H1 (cell line): Measurements from ENCODE around the gene USP3. TPM values are rescaled to one million over a fixed set of nuclear protein-coding genes. Genes with fewer than 3 reads are reported as not detected.

Experiments
- CTCF ChIA-PET: fragments of 300-600 bp; sonication (Branson Sonifier 250); formaldehyde crosslinking; loops from one replicate; lab custom pipeline; 2021; ENCODE audit not compliant: partially characterized antibody; lab: Charles Lee
- POLR2A ChIA-PET: fragments of 300-600 bp; sonication (Branson Sonifier 250); formaldehyde crosslinking; loops from one replicate; lab custom pipeline; 2021; ENCODE audit warnings: inconsistent platforms; ENCODE audit not compliant: partially characterized antibody; lab: Charles Lee
- DNase-seq, 2 experiments: peaks; one replicate each; pipeline versions ENCODE4 v3.0.0 to v3.0.0-alpha.2; 2010 to 2022; ENCODE audit warnings: low spot score in 2 of 2, low read depth in 1 of 2, mixed read lengths in 1 of 2
- FAIRE-seq: peaks from 2 replicates; lab custom pipeline; 2011; peaks lifted over from hg19 to GRCh38; lab: Jason Lieb, UNC
- H2AFZ ChIP-seq: 2 replicates; pipeline ENCODE4 v1.8.1; 2012; ENCODE audit warnings: low read length, inconsistent platforms
- H2AK5ac ChIP-seq: 2 replicates; pipeline ENCODE4 v1.6.1; 2013; ENCODE audit warnings: low read depth, low read length
- H2BK120ac ChIP-seq: replicated peaks from 2 replicates; pipeline ENCODE3; 2013; ENCODE audit warnings: low read depth, low read length, inconsistent platforms
- H2BK12ac ChIP-seq: 2 replicates; pipeline ENCODE4 v1.6.1; 2013; ENCODE audit warnings: low read depth, low read length
- H2BK15ac ChIP-seq: 2 replicates; pipeline ENCODE4 v1.6.1; 2013; ENCODE audit warnings: low read length
- H2BK20ac ChIP-seq: 2 replicates; pipeline ENCODE4 v1.6.1; 2013; ENCODE audit warnings: low read length
- H2BK5ac ChIP-seq: 2 replicates; pipeline ENCODE4 v1.6.1; 2013; ENCODE audit warnings: low read depth, low read length
- H3K14ac ChIP-seq: 2 replicates; pipeline ENCODE4 v1.6.1; 2013; ENCODE audit warnings: inconsistent platforms; ENCODE audit not compliant: insufficient read length
- H3K18ac ChIP-seq: 2 replicates; pipeline ENCODE4 v1.6.1; 2013; ENCODE audit warnings: low read length; ENCODE audit errors: extremely low read depth
- H3K23ac ChIP-seq: 2 replicates; pipeline ENCODE4 v1.6.1; 2013; ENCODE audit warnings: inconsistent platforms; ENCODE audit not compliant: insufficient read length
- H3K23me2 ChIP-seq: 2 replicates; pipeline ENCODE4 v1.6.1; 2013; ENCODE audit warnings: low read depth, low read length
- H3K27ac ChIP-seq: 2 replicates; pipeline ENCODE4 v1.6.1; 2011; ENCODE audit warnings: low read depth, low read length, inconsistent platforms
- H3K27me3 ChIP-seq, 4 experiments: replicated peaks in 1 of 4; 1 replicate in 1 of 4; 2 replicates in 3 of 4; pipeline versions ENCODE4 v1.6.1 to v1.8.1; 2011 to 2013; ENCODE audit warnings: low read length in 3 of 4, mild to moderate bottlenecking in 3 of 4, inconsistent platforms in 2 of 4, mixed read lengths in 2 of 4, moderate library complexity in 1 of 4; ENCODE audit not compliant: control insufficient read depth in 3 of 4, insufficient read depth in 3 of 4; ENCODE audit errors: extremely low read depth in 1 of 4
- H3K36me3 ChIP-seq, 4 experiments: 2 replicates each; pipeline versions ENCODE4 v1.6.1 to v1.8.1; 2011 to 2013; ENCODE audit warnings: mild to moderate bottlenecking in 4 of 4, low read length in 3 of 4, moderate library complexity in 2 of 4, control low read depth in 1 of 4, inconsistent platforms in 1 of 4; ENCODE audit not compliant: insufficient read depth in 4 of 4, control insufficient read depth in 2 of 4
- H3K4ac ChIP-seq: replicated peaks from 2 replicates; pipeline ENCODE3; 2013; ENCODE audit warnings: low read length, low read depth, mixed read lengths, inconsistent platforms; ENCODE audit not compliant: insufficient read length
- H3K4me1 ChIP-seq, 4 experiments: replicated peaks in 1 of 4; 1 replicate in 1 of 4; 2 replicates in 3 of 4; pipeline versions ENCODE4 v1.6.1 to v1.8.1; 2011 to 2013; ENCODE audit warnings: low read length in 3 of 4, inconsistent platforms in 2 of 4, mixed read lengths in 1 of 4; ENCODE audit not compliant: insufficient read depth in 4 of 4, control insufficient read depth in 3 of 4
- H3K4me2 ChIP-seq, 2 experiments: 2 replicates each; pipeline versions ENCODE4 v1.6.1 to v1.8.1; 2011 to 2013; ENCODE audit warnings: low read depth in 2 of 2, low read length in 2 of 2, control low read depth in 1 of 2, inconsistent platforms in 1 of 2, mild to moderate bottlenecking in 1 of 2; ENCODE audit not compliant: insufficient read depth in 1 of 2
- H3K4me3 ChIP-seq, 4 experiments: fragments of 200-600, 300-600 bp in 1 of 4; sonication (generic), shearing (Covaris generic), sonication (Bioruptor Twin) in 1 of 4; 2 replicates each; pipeline versions ENCODE4 v1.5.1 to v1.8.1; 2011 to 2016; ENCODE audit warnings: low read length in 4 of 4, low read depth in 3 of 4, control low read depth in 2 of 4, inconsistent platforms in 2 of 4, mild to moderate bottlenecking in 2 of 4, mixed read lengths in 1 of 4, moderate library complexity in 1 of 4; ENCODE audit not compliant: insufficient read depth in 2 of 4; ENCODE audit errors: extremely low read depth in 1 of 4
- H3K56ac ChIP-seq: replicated peaks from 2 replicates; pipeline ENCODE3; 2013; ENCODE audit warnings: low read depth, mild to moderate bottlenecking, mixed read lengths, low read length, inconsistent platforms; ENCODE audit not compliant: insufficient read length
- H3K79me1 ChIP-seq: 2 replicates; pipeline ENCODE4 v1.6.1; 2013; ENCODE audit warnings: low read depth, low read length, control low read depth
- H3K79me2 ChIP-seq, 2 experiments: 2 replicates each; pipeline versions ENCODE4 v1.6.1 to v1.8.1; 2012 to 2013; ENCODE audit warnings: low read length in 2 of 2, mild to moderate bottlenecking in 2 of 2, inconsistent platforms in 1 of 2; ENCODE audit not compliant: insufficient read depth in 2 of 2, control insufficient read depth in 1 of 2
- H3K9ac ChIP-seq, 4 experiments: replicated peaks in 1 of 4; 1 replicate in 1 of 4; 2 replicates in 3 of 4; pipeline versions ENCODE4 v1.6.1 to v1.8.1; 2011 to 2013; ENCODE audit warnings: low read depth in 3 of 4, low read length in 3 of 4, control low read depth in 2 of 4, mild to moderate bottlenecking in 2 of 4, moderate library complexity in 2 of 4, inconsistent platforms in 1 of 4; ENCODE audit errors: extremely low read depth in 1 of 4
- H3K9me3 ChIP-seq, 2 experiments: 2 replicates each; pipeline versions ENCODE4 v1.6.1 to v1.8.1; 2012 to 2013; ENCODE audit warnings: mild to moderate bottlenecking in 2 of 2, moderate library complexity in 2 of 2, control low read depth in 1 of 2, inconsistent platforms in 1 of 2, low read depth in 1 of 2, low read length in 1 of 2, mixed read lengths in 1 of 2; ENCODE audit not compliant: insufficient read depth in 2 of 2
- H4K20me1 ChIP-seq, 2 experiments: replicated peaks in 1 of 2; 2 replicates each; pipeline versions ENCODE3 to v1.8.1; 2011 to 2013; ENCODE audit warnings: inconsistent platforms in 2 of 2, low read length in 2 of 2, mild to moderate bottlenecking in 1 of 2; ENCODE audit not compliant: insufficient read depth in 2 of 2, control insufficient read depth in 1 of 2
- H4K5ac ChIP-seq: 2 replicates; pipeline ENCODE4 v1.6.1; 2013; ENCODE audit warnings: low read length, low read depth, mixed read lengths, inconsistent platforms; ENCODE audit not compliant: insufficient read length
- H4K8ac ChIP-seq: 2 replicates; pipeline ENCODE4 v1.8.0; 2013; ENCODE audit warnings: mild to moderate bottlenecking, moderate library complexity, low read length, inconsistent platforms; ENCODE audit not compliant: insufficient read depth; ENCODE audit errors: extremely low read depth
- H4K91ac ChIP-seq: replicated peaks from 2 replicates; pipeline ENCODE3; 2013; ENCODE audit warnings: low read length, mixed read lengths, inconsistent platforms; ENCODE audit not compliant: insufficient read length
- E2F6 ChIP-seq: IDR thresholded peaks from 2 replicates; pipeline ENCODE4 v1.6.1; 2012; ENCODE audit warnings: inconsistent platforms
- EZH2 ChIP-seq: fragments of 200-600 bp; sonication (generic); IDR thresholded peaks from 2 replicates; pipeline ENCODE4 v1.7.1; 2012; ENCODE audit warnings: low read depth, mild to moderate bottlenecking, moderate library complexity, low read length, inconsistent platforms; ENCODE audit not compliant: severe bottlenecking
- GTF2F1 ChIP-seq: IDR thresholded peaks from 2 replicates; pipeline ENCODE4 v1.6.1; 2012; ENCODE audit warnings: low read depth, low read length, improper control_type of control experiment, borderline replicate concordance
- HDAC6 ChIP-seq: IDR thresholded peaks from one replicate; pipeline ENCODE4 v1.7.1; 2012; ENCODE audit warnings: low read depth, mild to moderate bottlenecking, inconsistent platforms, low read length, moderate library complexity
- RAD21 ChIP-seq, 2 experiments: IDR thresholded peaks in 1 of 2; conservative IDR thresholded peaks in 1 of 2; 2 replicates each; pipeline ENCODE4 v1.6.1; 2011; ENCODE audit warnings: low read depth in 2 of 2, low read length in 2 of 2, improper control_type of control experiment in 1 of 2, inconsistent platforms in 1 of 2, mild to moderate bottlenecking in 1 of 2, moderate library complexity in 1 of 2
- RBBP5 ChIP-seq: IDR thresholded peaks from 2 replicates; pipeline ENCODE4 v1.7.1; 2012; ENCODE audit warnings: low read depth, mild to moderate bottlenecking, inconsistent platforms, low read length, moderate library complexity, borderline replicate concordance
- TAF7 ChIP-seq: optimal IDR thresholded peaks from 2 replicates; pipeline ENCODE3; 2011; ENCODE audit warnings: low read depth, mild to moderate bottlenecking, inconsistent platforms, low read length, moderate library complexity, borderline replicate concordance
- WGBS, 2 experiments: shearing (Covaris generic) in 1 of 2; methylation state at CpG; one replicate each; pipeline versions ENCODE4 v1.1.6 to v1.1.7; 2013 to 2015; ENCODE audit warnings: low lambda C conversion rate in 2 of 2, mixed read lengths in 2 of 2, inconsistent platforms in 1 of 2, low coverage in 1 of 2, missing lambda C conversion rate in 1 of 2; ENCODE audit not compliant: insufficient replicate concordance in 2 of 2, insufficient coverage in 1 of 2, insufficient read length in 1 of 2; ENCODE audit errors: extremely low coverage in 1 of 2, missing lambda C conversion rate in 1 of 2; 5-methylcytosine and 5-hydroxymethylcytosine counted together
- polyA plus RNA-seq, 7 experiments: library from polyadenylated mRNA; depleted of rRNA in 3 of 7; stranded (reverse) in 5 of 7; unstranded in 2 of 7; fragments of >200 nt in 5 of 7; fragments of 200-250 nt in 2 of 7; gene quantifications; 1 replicate in 5 of 7; 2 replicates in 1 of 7; 4 replicates in 1 of 7; pipeline versions ENCODE4 v1.2.1 to v1.2.3, GENCODE V29; 2011 to 2013; ENCODE audit warnings: missing spikeins in 2 of 7, mixed read lengths in 2 of 7
- total RNA-seq: library from RNA; stranded (reverse); fragmentation: NEBNext Ultra II Directional; extraction: Animal tissue kit (Norgen Biotek cat#: 25700); gene quantifications from 2 replicates; pipeline ENCODE4 v1.2.1, GENCODE V29; 2021

USP3 gene
- total and polyA plus RNA-seq, 2 of the 8 experiments (the other 6 are each of a cell fraction or from before 2014, with no cell fraction given): 15.5 to 16.2 TPM

- Histone ChIP-seq H2AFZ (no peak overlapping the region), H3K18ac (no peak overlapping the region), H3K9ac (no peak overlapping the region), H3K14ac (no peak overlapping the region), H3K27me3 (peaks cover 0 to 30% (median 19%) of the 10 kb centered on the region in 4 experiments; a peak in 6 of 7 replicates), H3K4ac (no peak overlapping the region), H2BK5ac (no peak overlapping the region), H4K20me1 (peaks cover 0 to 5% of the 10 kb centered on the region in 2 experiments), H2BK15ac (no peak overlapping the region), H3K9me3 (no peaks in the 10 kb centered on the region), H4K5ac (no peak overlapping the region), H2BK20ac (no peak overlapping the region), H2BK120ac (no peak overlapping the region), H3K4me1 (peaks cover 0 to 14% (median 7%) of the 10 kb centered on the region in 4 experiments; a peak in 5 of 7 replicates), H2AK5ac (no peak overlapping the region), H2BK12ac (no peak overlapping the region), H3K4me2 (no peak overlapping the region), H3K23me2 (peaks cover 13% of the 10 kb centered on the region), H3K36me3 (peaks cover 0 to 6% (median 3%) of the 10 kb centered on the region in 4 experiments; a peak in 5 of 8 replicates), H3K79me1 (no peaks in the 10 kb centered on the region), H3K27ac (no peak overlapping the region), H3K79me2 (no peaks in the 10 kb centered on the region), H4K8ac (no peak overlapping the region), H4K91ac (no peak overlapping the region), H3K23ac (no peak overlapping the region), H3K4me3 (no peak overlapping the region), H3K56ac (no peak overlapping the region)
- WGBS, 2 experiments: 91% methylated on average over 4 of the region's 4 CpGs; no CpG with 5 or more reads in 1 of the 2 experiments
- FAIRE-seq: no peak
- POLR2A ChIA-PET: no interaction called here
- TF ChIP-seq E2F6: no peak
- TF ChIP-seq RBBP5: no peak
- TF ChIP-seq EZH2: no peak
- TF ChIP-seq GTF2F1: no peak
- no peak for TF ChIP-seq TAF7
- no peak for TF ChIP-seq RAD21 (IDR thresholded peaks at IDR 0.05 in 1 of 2, conservative IDR thresholded peaks at IDR 0.05 in 1 of 2; ENCODE audit: low read depth in 2 of 2, low read length in 2 of 2)
- TF ChIP-seq HDAC6: no peak
- no peak for DNase-seq
- CTCF ChIA-PET: interaction anchor here (1.0 to 3.2 kb wide), 4 partner anchors 8 to 149 kb away, joined by 3 to 12 read pairs (median 3); no protein-coding TSS in a partner anchor
Measured at GRCh38 chr15:63603516-63603915, 99.1 kb downstream of the USP3 start.
